ENCODE measurements around the gene CACFD1.

The CACFD1 gene

GRCh38 chr9:133427658-133428348, 32.0 kb upstream of the CACFD1 start:
- H3K4me3 ChIP-seq (ENCODE audit: low read depth, low read length): no peak overlapping the region
- ChIA-PET POLR2A (interaction anchor here (1.0 kb wide), 1 partner anchor 80 kb away, joined by 4 read pairs; the partner anchor contains the start of genes MED22 and RPL7A), CTCF (no interaction called here)
- TF ChIP-seq, protein P1, sequence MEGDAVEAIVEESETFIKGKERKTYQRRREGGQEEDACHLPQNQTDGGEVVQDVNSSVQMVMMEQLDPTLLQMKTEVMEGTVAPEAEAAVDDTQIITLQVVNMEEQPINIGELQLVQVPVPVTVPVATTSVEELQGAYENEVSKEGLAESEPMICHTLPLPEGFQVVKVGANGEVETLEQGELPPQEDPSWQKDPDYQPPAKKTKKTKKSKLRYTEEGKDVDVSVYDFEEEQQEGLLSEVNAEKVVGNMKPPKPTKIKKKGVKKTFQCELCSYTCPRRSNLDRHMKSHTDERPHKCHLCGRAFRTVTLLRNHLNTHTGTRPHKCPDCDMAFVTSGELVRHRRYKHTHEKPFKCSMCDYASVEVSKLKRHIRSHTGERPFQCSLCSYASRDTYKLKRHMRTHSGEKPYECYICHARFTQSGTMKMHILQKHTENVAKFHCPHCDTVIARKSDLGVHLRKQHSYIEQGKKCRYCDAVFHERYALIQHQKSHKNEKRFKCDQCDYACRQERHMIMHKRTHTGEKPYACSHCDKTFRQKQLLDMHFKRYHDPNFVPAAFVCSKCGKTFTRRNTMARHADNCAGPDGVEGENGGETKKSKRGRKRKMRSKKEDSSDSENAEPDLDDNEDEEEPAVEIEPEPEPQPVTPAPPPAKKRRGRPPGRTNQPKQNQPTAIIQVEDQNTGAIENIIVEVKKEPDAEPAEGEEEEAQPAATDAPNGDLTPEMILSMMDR (IDR thresholded peaks at IDR 0.05; ENCODE audit: insufficient read depth, low read length, missing control alignments): no peak
- no peak for DNase-seq (ENCODE audit: low read depth, low spot score)

DNA sequence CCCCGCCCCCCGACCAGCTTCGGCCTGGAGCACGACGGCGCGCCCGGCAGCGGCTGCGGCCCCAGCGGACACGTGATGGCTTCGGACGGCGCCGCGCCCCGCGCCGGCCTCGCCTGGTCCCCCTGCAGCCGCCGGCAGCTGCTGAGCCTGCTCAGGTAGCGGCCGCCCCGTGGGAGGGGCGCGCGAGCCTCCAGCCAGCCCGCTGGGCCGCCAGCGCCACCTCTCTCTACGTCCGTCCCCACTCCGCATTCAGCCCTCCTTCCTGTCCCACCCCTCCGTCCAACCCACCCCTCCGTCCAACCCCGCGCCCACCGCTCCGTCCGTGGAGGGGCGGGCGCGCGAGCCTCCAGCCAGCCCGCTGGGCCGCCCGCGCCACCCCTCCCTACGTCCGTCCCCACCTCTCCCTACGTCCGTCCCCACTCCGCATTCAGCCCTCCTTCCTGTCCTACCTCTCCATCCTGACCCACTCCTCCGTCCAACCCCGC, 31.1 kb upstream of the CACFD1 start:
- no peak for DNase-seq (ENCODE audit: low read depth, low spot score)
- TF ChIP-seq, protein P1 (IDR thresholded peaks at IDR 0.05; ENCODE audit: insufficient read depth, low read length, missing control alignments): no peak
- ChIA-PET POLR2A (no interaction called here), CTCF (no interaction called here)
- peak overlapping the region; percentile 6; the same call in 1 of the 2 replicates for H3K4me3 ChIP-seq (ENCODE audit: low read depth, low read length)

GRCh38 chr9:133429214-133429613, 30.6 kb upstream of the CACFD1 start:
- no peak overlapping the region for H3K4me3 ChIP-seq (ENCODE audit: low read depth, low read length)
- TF ChIP-seq, protein P1 (IDR thresholded peaks at IDR 0.05; ENCODE audit: insufficient read depth, low read length, missing control alignments): no peak
- ChIA-PET CTCF (no interaction called here), POLR2A (no interaction called here)
- no peak for DNase-seq (ENCODE audit: low read depth, low spot score)

GRCh38 chr9:133429641-133430161, 30.1 kb upstream of the CACFD1 start:
- TF ChIP-seq, protein P1 (IDR thresholded peaks at IDR 0.05; ENCODE audit: insufficient read depth, low read length, missing control alignments): peak; percentile 68
- no peak for DNase-seq (ENCODE audit: low read depth, low spot score)
- POLR2A ChIA-PET: no interaction called here
- CTCF ChIA-PET: interaction anchor here (1.5 kb wide), 1 partner anchor 10 kb away, joined by 5 read pairs; no protein-coding TSS in a partner anchor
- no peak overlapping the region for H3K4me3 ChIP-seq (ENCODE audit: low read depth, low read length)

GRCh38 chr9:133430244-133430643, 29.5 kb upstream of the CACFD1 start:
- ChIA-PET CTCF (interaction anchor here (1.5 kb wide), 1 partner anchor 9 kb away, joined by 5 read pairs; no protein-coding TSS in a partner anchor), POLR2A (no interaction called here)
- TF ChIP-seq, protein P1 (IDR thresholded peaks at IDR 0.05; ENCODE audit: insufficient read depth, low read length, missing control alignments): no peak
- no peak for DNase-seq (ENCODE audit: low read depth, low spot score)
- no peak overlapping the region for H3K4me3 ChIP-seq (ENCODE audit: low read depth, low read length)

DNA sequence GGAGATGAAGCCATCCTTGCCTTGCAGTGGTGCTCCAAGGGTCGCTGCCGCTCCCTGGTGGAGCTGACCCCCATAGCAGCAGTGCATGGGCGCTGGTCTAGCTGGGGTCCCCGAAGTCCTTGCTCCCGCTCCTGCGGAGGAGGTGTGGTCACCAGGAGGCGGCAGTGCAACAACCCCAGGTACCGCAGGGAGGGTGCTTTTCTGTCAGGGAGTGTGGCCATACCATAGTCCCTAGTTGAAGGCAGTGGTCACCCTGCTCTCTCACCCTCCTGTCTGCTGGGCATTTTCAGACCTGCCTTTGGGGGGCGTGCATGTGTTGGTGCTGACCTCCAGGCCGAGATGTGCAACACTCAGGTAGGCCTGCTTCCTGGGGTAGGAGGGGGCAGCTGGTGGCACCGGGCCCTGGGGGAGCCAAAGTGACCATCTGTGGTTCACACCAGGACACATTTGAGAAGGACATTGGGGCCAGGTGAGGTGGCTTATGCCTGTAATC, 26.4 kb upstream of the CACFD1 start:
- ChIA-PET CTCF (no interaction called here), POLR2A (no interaction called here)
- H3K4me3 ChIP-seq (ENCODE audit: low read depth, low read length): no peak overlapping the region
- TF ChIP-seq, protein P1 (IDR thresholded peaks at IDR 0.05; ENCODE audit: insufficient read depth, low read length, missing control alignments): no peak
- DNase-seq (ENCODE audit: low read depth, low spot score): no peak
